Lung (tissue), 12 donors: ENCODE data around the gene LRP5. TPM values are rescaled to one million over a fixed set of nuclear protein-coding genes. Genes with fewer than 3 reads are reported as not detected.

Experiments
- ATAC-seq: fragments of 200-7000 bp; cut with Tn5 transposase; one replicate; pipeline ENCODE4 v1.9.1; 2020; ENCODE audit warnings: moderate number of reproducible peaks; ENCODE audit not compliant: insufficient read depth, low FRiP score
- DNase-seq, 3 donors: peaks; one replicate each; pipeline ENCODE4 v3.0.0-alpha.2; 2013 to 2017
- H3K27ac ChIP-seq, 2 donors: one replicate each; pipeline ENCODE4 v1.5.1; 2013; ENCODE audit warnings: mild to moderate bottlenecking in 2 of 2, moderate library complexity in 2 of 2, control low read depth in 1 of 2, inconsistent platforms in 1 of 2, low read depth in 1 of 2, low read length in 1 of 2
- H3K27me3 ChIP-seq, 3 donors: one replicate each; pipeline ENCODE4 v1.5.1; 2013; ENCODE audit warnings: low read length in 2 of 3; ENCODE audit not compliant: control insufficient read depth in 3 of 3, insufficient read depth in 3 of 3
- H3K36me3 ChIP-seq, 4 donors: one replicate each; pipeline ENCODE4 v1.5.1; 2013; ENCODE audit warnings: low read length in 4 of 4, mild to moderate bottlenecking in 1 of 4, moderate library complexity in 1 of 4; ENCODE audit not compliant: control insufficient read depth in 4 of 4, insufficient read depth in 4 of 4
- H3K4me1 ChIP-seq, 5 donors: one replicate each; pipeline ENCODE4 v1.5.1; 2013; ENCODE audit warnings: low read length in 5 of 5, mild to moderate bottlenecking in 2 of 5, moderate library complexity in 1 of 5; ENCODE audit not compliant: control insufficient read depth in 5 of 5, insufficient read depth in 5 of 5
- H3K4me3 ChIP-seq: one replicate; pipeline ENCODE4 v1.5.1; 2013; ENCODE audit warnings: mild to moderate bottlenecking, control low read depth, moderate library complexity
- H3K9ac ChIP-seq, 2 donors: one replicate each; pipeline ENCODE4 v1.5.1; 2013; ENCODE audit warnings: low read length in 2 of 2, control low read depth in 1 of 2; ENCODE audit not compliant: insufficient read depth in 1 of 2
- H3K9me3 ChIP-seq, 4 donors: one replicate each; pipeline ENCODE4 v1.5.1; 2013; ENCODE audit warnings: low read length in 3 of 4, mild to moderate bottlenecking in 1 of 4, moderate library complexity in 1 of 4; ENCODE audit not compliant: control insufficient read depth in 4 of 4, insufficient read depth in 3 of 4
- CTCF ChIP-seq: IDR thresholded peaks from 2 replicates; pipeline ENCODE4 v1.5.1; 2012; ENCODE audit warnings: mild to moderate bottlenecking; ENCODE audit errors: control extremely low read depth, extremely low read depth
- WGBS, 2 donors: extraction: QIAGEN DNeasy Blood & Tissue Kit; methylation state at CpG; one replicate each; pipeline ENCODE4 v1.1.7; 2013; 5-methylcytosine and 5-hydroxymethylcytosine counted together
- polyA plus RNA-seq, 2 donors: library from polyadenylated mRNA; stranded (reverse); fragments of 200-250 nt; gene quantifications; one replicate each; pipeline ENCODE4 v1.2.1, GENCODE V29; 2013
- total RNA-seq, 2 donors: library from RNA; depleted of rRNA in 1 of 2; stranded (reverse); fragments of >200 nt in 1 of 2; gene quantifications; one replicate each; pipeline ENCODE4 v1.2.1, GENCODE V29; 2014 to 2021
- donor health status: control.
- donor health status: control.
- donor health status: Bipolar disorder and iron deficiency.
- donor health status: healthy.
- donor health status: DM: yes; HTN: yes; CAD: no.

Gene LRP5
- total and polyA plus RNA-seq, 4 donors: 33.7 to 76.4 (median 63.2) TPM

- DNase-seq (no peak), ATAC-seq (no peak)
- no peaks in the 10 kb centered on the region for H3K27me3 ChIP-seq
- no peaks in the 10 kb centered on the region for H3K9me3 ChIP-seq
- peaks cover 0 to 3% (median 0%) of the 10 kb centered on the region in 4 donors for H3K36me3 ChIP-seq
- WGBS, 2 donors: 87 to 92% methylated on average over 14 of the region's 14 CpGs
- H3K4me3 ChIP-seq: no peak overlapping the region
- peak overlapping the region in 1 of 2 donors; percentile 21 for H3K9ac ChIP-seq
- peak overlapping the region in 1 of 2 donors; percentile 26 for H3K27ac ChIP-seq
- H3K4me1 ChIP-seq: peaks cover 7 to 55% (median 34%) of the 10 kb centered on the region in 5 donors
- no peak for TF ChIP-seq CTCF
Measured at GRCh38 chr11:68375766-68376165, 63.4 kb downstream of the LRP5 start.

GRCh38 chr11:68377389-68377795, 65.0 kb downstream of the LRP5 start:
- Histone ChIP-seq H3K4me3 (no peak overlapping the region), H3K9ac (no peak overlapping the region), H3K9me3 (no peaks in the 10 kb centered on the region), H3K27ac (peak overlapping the region in 1 of 2 donors; percentile 26), H3K27me3 (no peaks in the 10 kb centered on the region), H3K36me3 (no peaks in the 10 kb centered on the region), H3K4me1 (peaks cover 3 to 62% (median 46%) of the 10 kb centered on the region in 5 donors)
- DNase-seq: no peak
- no peak for TF ChIP-seq CTCF
- WGBS, 2 donors: 60 to 77% methylated on average over 12 of the region's 12 CpGs
- ATAC-seq: no peak

GRCh38 chr11:68379206-68379605, 66.8 kb downstream of the LRP5 start:
- ATAC-seq (no peak), DNase-seq (peak in 1 of 3 donors; percentile 46)
- Histone ChIP-seq H3K9me3 (no peaks in the 10 kb centered on the region), H3K4me1 (peaks cover 0 to 50% (median 31%) of the 10 kb centered on the region in 5 donors), H3K27me3 (no peaks in the 10 kb centered on the region), H3K4me3 (no peak overlapping the region), H3K36me3 (no peaks in the 10 kb centered on the region), H3K27ac (peak overlapping the region in 1 of 2 donors; percentile 27), H3K9ac (peak overlapping the region in 1 of 2 donors; percentile 42)
- TF ChIP-seq CTCF: no peak
- WGBS, 2 donors: 39 to 41% methylated on average over 11 of the region's 11 CpGs
